ENCODE measurements around the gene CRYBB3. TPM values are rescaled to one million over a fixed set of nuclear protein-coding genes. Genes with fewer than 3 reads are reported as not detected.
"Not testable (repeated sequence)": the region's sequence is repeated elsewhere in the genome, so short reads cannot be mapped to it uniquely, and the experiment has no call there.

The CRYBB3 gene
- total and polyA plus RNA-seq, 10 donors = 0.16 to 0.80 TPM; not detected in 8

DNA sequence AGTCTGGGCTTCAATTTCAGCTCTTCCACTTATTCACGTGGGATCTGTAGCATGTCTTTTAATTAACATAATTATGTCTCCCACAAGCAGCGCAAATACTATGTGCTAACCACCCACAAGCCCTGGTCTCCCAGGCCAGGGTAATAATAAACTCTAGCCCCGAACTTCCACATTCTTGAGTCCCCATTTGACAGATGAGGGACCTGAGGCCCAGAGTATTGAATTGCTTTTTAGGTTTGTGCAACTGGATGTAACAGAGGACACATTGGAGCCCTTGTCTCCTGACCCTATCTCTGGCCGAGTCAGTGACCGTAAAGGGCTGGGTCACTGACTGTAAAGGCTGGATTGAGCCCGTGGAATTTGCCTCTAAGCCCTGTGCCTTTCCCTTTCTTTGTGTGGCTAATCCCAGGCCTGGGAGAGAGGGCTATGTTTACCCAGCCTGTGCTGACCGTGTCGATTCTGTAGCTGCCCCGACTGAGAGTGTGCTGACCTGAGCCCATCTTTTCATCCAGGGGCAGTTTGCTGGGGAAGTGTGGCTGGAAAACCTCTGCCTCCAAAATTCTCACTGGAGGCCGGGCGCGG, 23.7 kb downstream of the CRYBB3 start:
- intact Hi-C loops (cut with DNase I; ENCODE audit: low total_unique reads) = no loop called here
- DNase-seq = no peak
- TF ChIP-seq, protein P1, sequence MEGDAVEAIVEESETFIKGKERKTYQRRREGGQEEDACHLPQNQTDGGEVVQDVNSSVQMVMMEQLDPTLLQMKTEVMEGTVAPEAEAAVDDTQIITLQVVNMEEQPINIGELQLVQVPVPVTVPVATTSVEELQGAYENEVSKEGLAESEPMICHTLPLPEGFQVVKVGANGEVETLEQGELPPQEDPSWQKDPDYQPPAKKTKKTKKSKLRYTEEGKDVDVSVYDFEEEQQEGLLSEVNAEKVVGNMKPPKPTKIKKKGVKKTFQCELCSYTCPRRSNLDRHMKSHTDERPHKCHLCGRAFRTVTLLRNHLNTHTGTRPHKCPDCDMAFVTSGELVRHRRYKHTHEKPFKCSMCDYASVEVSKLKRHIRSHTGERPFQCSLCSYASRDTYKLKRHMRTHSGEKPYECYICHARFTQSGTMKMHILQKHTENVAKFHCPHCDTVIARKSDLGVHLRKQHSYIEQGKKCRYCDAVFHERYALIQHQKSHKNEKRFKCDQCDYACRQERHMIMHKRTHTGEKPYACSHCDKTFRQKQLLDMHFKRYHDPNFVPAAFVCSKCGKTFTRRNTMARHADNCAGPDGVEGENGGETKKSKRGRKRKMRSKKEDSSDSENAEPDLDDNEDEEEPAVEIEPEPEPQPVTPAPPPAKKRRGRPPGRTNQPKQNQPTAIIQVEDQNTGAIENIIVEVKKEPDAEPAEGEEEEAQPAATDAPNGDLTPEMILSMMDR (IDR thresholded peaks at IDR 0.05 in 8 of 11, conservative IDR thresholded peaks at IDR 0.05 in 3 of 11) = no peak
- TF ChIP-seq POLR2A (IDR thresholded peaks at IDR 0.05) (no peak), POLR2AphosphoS5 (IDR thresholded peaks at IDR 0.05) (no peak)
- Histone ChIP-seq H3K27me3 (replicated peaks in 1 of 7) (peaks cover 0 to 48% (median 0%) of the 10 kb centered on the region in 7 donors), H3K4me1 (no peaks in the 10 kb centered on the region), H3K9me3 (no peaks in the 10 kb centered on the region), H3K4me3 (no peak overlapping the region), H3K27ac (no peak overlapping the region), H3K36me3 (no peaks in the 10 kb centered on the region)
- 83 to 88% (median 85%) methylated on average over 12 of the region's 12 CpGs for WGBS, 5 donors

DNA sequence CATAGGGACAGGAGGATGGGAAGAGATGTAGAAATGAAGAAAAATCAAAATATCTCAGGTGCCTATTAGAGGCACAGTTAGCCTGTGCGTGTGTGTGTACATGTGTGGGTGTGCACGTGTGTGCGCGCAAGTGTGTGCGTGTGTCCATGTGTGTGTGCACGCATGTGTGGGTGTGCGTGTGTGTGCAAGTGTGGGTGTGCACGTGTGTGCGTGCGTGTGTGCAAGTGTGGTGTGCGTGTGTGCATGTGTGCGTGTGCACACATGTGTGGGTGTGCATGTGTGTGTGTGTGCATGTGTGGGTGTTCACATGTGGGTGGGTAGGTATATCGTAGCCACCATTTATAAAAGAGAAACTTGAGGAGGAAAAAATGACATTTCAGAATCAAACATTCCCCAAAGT, 29.2 kb downstream of the CRYBB3 start:
- DNase-seq = no peak
- H3K27ac ChIP-seq = no peak overlapping the region
- intact Hi-C loops (cut with DNase I; ENCODE audit: low total_unique reads) = no loop called here
- no peaks in the 10 kb centered on the region for H3K36me3 ChIP-seq
- no peaks in the 10 kb centered on the region for H3K9me3 ChIP-seq
- H3K27me3 ChIP-seq (replicated peaks in 1 of 7) = peaks cover 0 to 25% (median 0%) of the 10 kb centered on the region in 7 donors
- H3K4me1 ChIP-seq = no peaks in the 10 kb centered on the region
- no peak for TF ChIP-seq POLR2AphosphoS5 (IDR thresholded peaks at IDR 0.05)
- TF ChIP-seq POLR2A (IDR thresholded peaks at IDR 0.05) = no peak
- TF ChIP-seq, protein P1 (IDR thresholded peaks at IDR 0.05 in 8 of 11, conservative IDR thresholded peaks at IDR 0.05 in 3 of 11) = no peak
- 82 to 96% (median 86%) methylated on average over 13 of the region's 13 CpGs for WGBS, 5 donors
- H3K4me3 ChIP-seq = no peak overlapping the region

DNA sequence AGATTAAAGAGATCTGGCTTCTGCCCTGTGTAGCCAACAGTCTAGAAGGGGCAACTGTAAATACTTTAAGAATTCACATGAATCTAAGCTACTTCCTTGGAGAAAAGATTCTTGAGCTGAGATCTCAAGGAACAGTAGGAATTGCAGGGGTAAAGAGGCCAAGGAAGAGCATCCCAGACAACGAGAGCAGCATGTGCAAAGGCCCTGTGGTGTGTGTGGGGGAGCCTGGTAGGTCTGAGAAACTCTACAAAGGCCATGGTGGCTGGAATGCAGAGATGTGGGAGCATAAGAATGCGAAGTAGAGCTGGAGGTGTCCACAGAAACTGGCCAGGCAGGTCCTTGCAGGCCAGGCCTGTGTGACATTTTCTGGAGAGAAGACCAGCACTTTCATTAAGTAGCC, 31.1 kb downstream of the CRYBB3 start:
- WGBS, 5 donors = 63 to 93% (median 69%) methylated on average over 2 of the region's 2 CpGs
- DNase-seq; H3K4me1 ChIP-seq; H3K4me3 ChIP-seq; H3K9me3 ChIP-seq; H3K36me3 ChIP-seq; intact Hi-C loops (cut with DNase I; ENCODE audit: low total_unique reads); H3K27ac ChIP-seq: not testable (repeated sequence)
- H3K27me3 ChIP-seq (replicated peaks in 1 of 7) = peaks cover 0 to 38% (median under 1%) of the 10 kb centered on the region in 7 donors

DNA sequence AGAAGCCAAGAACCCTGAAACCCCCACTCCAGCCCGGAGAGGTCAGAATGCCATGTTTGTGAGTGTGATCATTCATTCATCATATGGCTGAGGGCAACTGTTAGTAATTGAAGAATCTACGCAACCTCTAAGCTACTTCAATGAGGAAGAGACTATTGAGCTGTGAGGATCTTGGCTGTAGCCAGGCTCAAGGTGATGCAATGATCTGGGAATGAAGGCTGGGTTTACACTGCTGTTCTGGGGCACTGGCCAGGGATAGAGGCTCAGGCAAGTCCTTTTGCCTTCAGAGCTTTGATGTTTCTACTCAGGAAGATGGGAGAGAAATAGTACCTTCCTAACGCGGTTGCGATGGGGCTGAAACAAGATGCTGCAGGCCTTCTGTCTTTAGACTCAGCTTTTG, 32.6 kb downstream of the CRYBB3 start:
- 64 to 93% (median 81%) methylated on average over 5 of the region's 5 CpGs for WGBS, 5 donors
- H3K27ac ChIP-seq = no peak overlapping the region
- TF ChIP-seq, protein P1 (IDR thresholded peaks at IDR 0.05 in 8 of 11, conservative IDR thresholded peaks at IDR 0.05 in 3 of 11) = no peak
- TF ChIP-seq POLR2A (IDR thresholded peaks at IDR 0.05) (no peak), POLR2AphosphoS5 (IDR thresholded peaks at IDR 0.05) (no peak)
- peaks cover 0 to 12% (median 5%) of the 10 kb centered on the region in 6 donors for H3K4me1 ChIP-seq
- intact Hi-C loops (cut with DNase I; ENCODE audit: low total_unique reads) = no loop called here
- no peak overlapping the region for H3K4me3 ChIP-seq
- DNase-seq = no peak
- peaks cover 0 to 54% (median 7%) of the 10 kb centered on the region in 7 donors for H3K27me3 ChIP-seq (replicated peaks in 1 of 7)
- H3K9me3 ChIP-seq = no peaks in the 10 kb centered on the region
- H3K36me3 ChIP-seq = no peaks in the 10 kb centered on the region

DNA sequence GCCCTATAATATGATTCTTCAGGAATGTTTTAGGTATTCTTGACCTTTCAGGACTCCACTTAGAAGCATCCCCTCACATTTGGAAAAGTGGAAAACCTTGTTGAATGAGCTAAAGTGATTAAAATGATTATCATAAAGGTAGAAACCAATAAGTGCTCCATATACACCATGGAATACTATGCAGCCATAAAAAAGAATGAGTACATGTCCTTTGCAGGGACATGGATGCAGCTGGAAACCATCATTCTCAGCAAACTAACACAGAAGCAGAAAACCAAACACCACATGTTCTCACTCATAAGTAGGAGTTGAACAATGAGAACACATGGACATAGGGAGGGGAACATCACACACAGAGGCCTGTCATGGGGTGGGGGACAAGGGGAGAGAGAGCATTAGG, 34.0 kb downstream of the CRYBB3 start:
- intact Hi-C loops (cut with DNase I; ENCODE audit: low total_unique reads); H3K36me3 ChIP-seq: not testable (repeated sequence)
- H3K27me3 ChIP-seq (replicated peaks in 1 of 7) = peaks cover 0 to 59% (median 7%) of the 10 kb centered on the region in 7 donors

More for the DNA sequence above, 34.0 kb downstream of the CRYBB3 start:
- peaks cover 0 to 12% (median 5%) of the 10 kb centered on the region in 6 donors for H3K4me1 ChIP-seq
- DNase-seq, H3K4me3 ChIP-seq, H3K27ac ChIP-seq, H3K9me3 ChIP-seq: not testable (repeated sequence)

Measured in spleen (tissue), 11 donors.